ENCODE data around the gene ARMC7. TPM values are rescaled to one million over a fixed set of nuclear protein-coding genes. Genes with fewer than 3 reads are reported as not detected.

The ARMC7 gene
- total and polyA plus RNA-seq, 2 of the 13 experiments (the other 11 are each of a cell fraction or from before 2014, with no cell fraction given) = 3.9 to 4.2 TPM

GRCh38 chr17:75096082-75096625 lies 13.6 kb upstream of the ARMC7 start (continued):
- TF ChIP-seq ZNF318 (CRISPR knock-in tag; IDR thresholded peaks at IDR 0.05) (no peak), KDM6A (CRISPR knock-in tag; IDR thresholded peaks at IDR 0.05; ENCODE audit: low read depth) (no peak), JUNB (CRISPR knock-in tag; IDR thresholded peaks at IDR 0.05; ENCODE audit: borderline replicate concordance) (no peak), ZNF720 (CRISPR knock-in tag; IDR thresholded peaks at IDR 0.05) (no peak), FUBP1 (CRISPR knock-in tag; IDR thresholded peaks at IDR 0.05; ENCODE audit: borderline replicate concordance) (no peak), ZNF7 (CRISPR knock-in tag; IDR thresholded peaks at IDR 0.05) (no peak), ONECUT2 (CRISPR knock-in tag; IDR thresholded peaks at IDR 0.05) (no peak), ZNF484 (CRISPR knock-in tag; IDR thresholded peaks at IDR 0.05; ENCODE audit: borderline replicate concordance, low read depth) (no peak), ZBED4 (CRISPR knock-in tag; IDR thresholded peaks at IDR 0.05; ENCODE audit: borderline replicate concordance) (no peak), HCFC1 (IDR thresholded peaks at IDR 0.05; ENCODE audit: low read depth, low read length) (no peak), ZNF205 (CRISPR knock-in tag; IDR thresholded peaks at IDR 0.05) (no peak), ZNF782 (CRISPR knock-in tag; IDR thresholded peaks at IDR 0.05; ENCODE audit: borderline replicate concordance) (no peak), ZNF747 (CRISPR knock-in tag; IDR thresholded peaks at IDR 0.05; ENCODE audit: borderline replicate concordance) (no peak), GRHL1 (CRISPR knock-in tag; conservative IDR thresholded peaks at IDR 0.05) (no peak)
